A549 (cell line): ENCODE data around the gene RPL19. TPM values are rescaled to one million over a fixed set of nuclear protein-coding genes. Genes with fewer than 3 reads are reported as not detected.
A peak's percentile ranks its signal among the peaks of the same experiment; 100 is the strongest.

ENCODE experiments used
- ATAC-seq, 2 experiments: fragments of 200-7000 bp in 1 of 2; fragments of >200 bp in 1 of 2; cut with Nextera tagmentation in 1 of 2; cut with Tn5 transposase in 1 of 2; 3 replicates each; pipeline versions ENCODE4 v1.8.0 to v1.9.1; 2018 to 2020; ENCODE audit warnings: mild to moderate bottlenecking in 1 of 2, moderate library complexity in 1 of 2
- CTCF ChIA-PET: fragments of 300-600 bp; sonication (Branson Sonifier 250); formaldehyde crosslinking; extraction: SDS; loops from one replicate; lab custom pipeline; 2021; ENCODE audit warnings: antibody characterized with exemption, inconsistent platforms; lab: Yijun Ruan, JAX
- POLR2A ChIA-PET: fragments of 350-600 bp; formaldehyde crosslinking; extraction: SDS; loops from one replicate; lab custom pipeline; 2021; ENCODE audit warnings: antibody characterized with exemption, inconsistent platforms; lab: Yijun Ruan, JAX
- DNase-seq, 2 experiments: peaks; one replicate each; pipeline versions ENCODE4 v3.0.0 to v3.0.0-alpha.2; 2011 to 2016; ENCODE audit warnings: low read depth in 1 of 2, low spot score in 1 of 2
- FAIRE-seq: peaks from 2 replicates; lab custom pipeline; 2011; peaks lifted over from hg19 to GRCh38; lab: Jason Lieb, UNC
- H3K27ac ChIP-seq, 2 experiments: fragments of >200 bp; sonication (Bioruptor Twin); formaldehyde crosslinking; 3 replicates each; pipeline ENCODE4 v1.5.1; 2016 to 2017
- H3K4me1 ChIP-seq: fragments of >200 bp; sonication (Bioruptor Twin); formaldehyde crosslinking; 3 replicates; pipeline ENCODE4 v1.6.1; 2016
- H3K4me2 ChIP-seq: fragments of >200 bp; sonication (Bioruptor Twin); formaldehyde crosslinking; 3 replicates; pipeline ENCODE4 v1.6.1; 2016
- H3K4me3 ChIP-seq: fragments of >200 bp; sonication (Bioruptor Twin); formaldehyde crosslinking; 3 replicates; pipeline ENCODE4 v1.5.1; 2016
- H3K9me3 ChIP-seq: fragments of >200 bp; sonication (Bioruptor Twin); formaldehyde crosslinking; 3 replicates; pipeline ENCODE4 v1.6.1; 2016
- BCL3 ChIP-seq: fragments of >200 bp; sonication (Bioruptor Twin); formaldehyde crosslinking; IDR thresholded peaks from 3 replicates; pipeline ENCODE4 v1.6.1; 2016
- BHLHE40 ChIP-seq: IDR thresholded peaks from 2 replicates; pipeline ENCODE4 v1.6.1; 2012; ENCODE audit warnings: low read depth, low read length, inconsistent platforms
- CHD2 ChIP-seq: fragments of 150-350 bp; IDR thresholded peaks from 2 replicates; pipeline ENCODE4 v1.6.1; 2014; ENCODE audit warnings: low read length; ENCODE audit not compliant: partially characterized antibody
- EHF ChIP-seq: fragments of 250-450 bp; sonication (Bioruptor Pico); IDR thresholded peaks from 2 replicates; pipeline ENCODE4 v1.5.0; 2020; ENCODE audit warnings: mild to moderate bottlenecking
- FOSB ChIP-seq: fragments of 250-450 bp; sonication (Bioruptor Pico); IDR thresholded peaks from 2 replicates; pipeline ENCODE4 v1.5.0; 2020; ENCODE audit warnings: mild to moderate bottlenecking, moderate library complexity
- FOSL2 ChIP-seq, 2 experiments: fragments of 450-650 bp in 1 of 2; fragments of >200 bp in 1 of 2; sonication (Bioruptor Twin) in 1 of 2; formaldehyde crosslinking; IDR thresholded peaks; 2 replicates each; pipeline versions ENCODE4 v1.5.0 to v1.6.1; 2016 to 2020; ENCODE audit warnings: mild to moderate bottlenecking in 1 of 2, moderate library complexity in 1 of 2
- FOXS1 ChIP-seq: fragments of 250-450 bp; sonication (Bioruptor Pico); IDR thresholded peaks from 2 replicates; pipeline ENCODE4 v1.5.0; 2020; ENCODE audit warnings: mild to moderate bottlenecking, moderate library complexity
- HDAC2 ChIP-seq: fragments of 200-600 bp; sonication (generic); IDR thresholded peaks from 2 replicates; pipeline ENCODE4 v1.6.1; 2016
- MAZ ChIP-seq: fragments of 150-350 bp; IDR thresholded peaks from 2 replicates; pipeline ENCODE4 v1.6.1; 2014; ENCODE audit warnings: antibody characterized with exemption, low read depth, low read length, borderline replicate concordance
- PBX3 ChIP-seq: IDR thresholded peaks from 2 replicates; pipeline ENCODE4 v1.6.1; 2012
- RAD21 ChIP-seq, 2 experiments: fragments of >200 bp in 1 of 2; sonication (Bioruptor Twin) in 1 of 2; formaldehyde crosslinking in 1 of 2; IDR thresholded peaks in 1 of 2; conservative IDR thresholded peaks in 1 of 2; 2 replicates in 1 of 2; 3 replicates in 1 of 2; pipeline ENCODE4 v1.6.1; 2012 to 2018; ENCODE audit warnings: inconsistent platforms in 1 of 2
- SMC3 ChIP-seq: fragments of >200 bp; sonication (Bioruptor Twin); formaldehyde crosslinking; IDR thresholded peaks from 3 replicates; pipeline ENCODE4 v1.6.1; 2018; ENCODE audit warnings: inconsistent platforms
- whole genome bisulfite sequencing: methylation state at CpG from one replicate; pipeline ENCODE4 v1.1.6; 2017; ENCODE audit errors: missing lambda C conversion rate; 5-methylcytosine and 5-hydroxymethylcytosine counted together
- polyA plus RNA-seq, 4 experiments: library from polyadenylated mRNA; depleted of rRNA in 3 of 4; stranded (reverse); fragments of >200 nt; fragmentation: RNase III in 1 of 4; extraction: RNeasy Plus Mini Kit Qiagen cat#74134 plus additional on column Dnase treatment in 1 of 4; gene quantifications; 2 replicates in 3 of 4; 3 replicates in 1 of 4; pipeline ENCODE4 v1.2.3, GENCODE V29; 2011 to 2017
- TF ChIP-seq, protein P1 (sequence below): fragments of 250-450 bp; sonication (Bioruptor Pico); IDR thresholded peaks from 2 replicates; pipeline ENCODE4 v1.5.0; 2020; ENCODE audit warnings: low read depth, mild to moderate bottlenecking, moderate library complexity
- TF ChIP-seq, protein P2 (sequence below): fragments of 450-650 bp; IDR thresholded peaks from 2 replicates; pipeline ENCODE4 v1.6.1; 2014; ENCODE audit warnings: antibody characterized with exemption
- TF ChIP-seq, protein P3 (sequence below): fragments of >200 bp; sonication (Bioruptor Twin); formaldehyde crosslinking; IDR thresholded peaks from 3 replicates; pipeline ENCODE4 v1.5.1; 2016

The RPL19 gene
- polyA plus RNA-seq, 2 of the 4 experiments (the other 2 are of a cell fraction), result 2,211 to 2,862 TPM

GRCh38 chr17:39161962-39162361 is 38.1 kb upstream of the RPL19 start:
- H3K9me3 ChIP-seq, result no peaks in the 10 kb centered on the region
- WGBS, result 62% methylated on average over 2 of the region's 2 CpGs
- H3K4me2 ChIP-seq, result no peak overlapping the region
- CTCF ChIA-PET, result interaction anchor here (0.6 to 30.5 kb wide), 8 partner anchors 9 to 194 kb away, joined by 3 to 612 read pairs (median 6); partner anchors contain the start of genes ARL5C and FBXO47
- ATAC-seq (no peak), DNase-seq (no peak), FAIRE-seq (no peak)
- POLR2A ChIA-PET, result no interaction called here
- H3K27ac ChIP-seq, result no peak overlapping the region
- H3K4me3 ChIP-seq, result no peak overlapping the region
- TF ChIP-seq FOSL2 (IDR thresholded peaks at IDR 0.05) (no peak), FOSL2 (CRISPR knock-in tag; IDR thresholded peaks at IDR 0.05) (no peak), FOXS1 (no peak), HDAC2 (no peak), EHF (CRISPR knock-in tag) (no peak), BCL3 (no peak), MAZ (no peak), CHD2 (no peak), RAD21 (conservative IDR thresholded peaks at IDR 0.05 in 1 of 2, IDR thresholded peaks at IDR 0.05 in 1 of 2) (no peak), BHLHE40 (no peak), FOSB (CRISPR knock-in tag) (no peak)
- TF ChIP-seq, protein P1, sequence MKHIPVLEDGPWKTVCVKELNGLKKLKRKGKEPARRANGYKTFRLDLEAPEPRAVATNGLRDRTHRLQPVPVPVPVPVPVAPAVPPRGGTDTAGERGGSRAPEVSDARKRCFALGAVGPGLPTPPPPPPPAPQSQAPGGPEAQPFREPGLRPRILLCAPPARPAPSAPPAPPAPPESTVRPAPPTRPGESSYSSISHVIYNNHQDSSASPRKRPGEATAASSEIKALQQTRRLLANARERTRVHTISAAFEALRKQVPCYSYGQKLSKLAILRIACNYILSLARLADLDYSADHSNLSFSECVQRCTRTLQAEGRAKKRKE (CRISPR knock-in tag), result no peak
- peaks cover 6% of the 10 kb centered on the region; the same call in 2 of the 3 replicates for H3K4me1 ChIP-seq

GRCh38 chr17:39164675-39165143 is 35.4 kb upstream of the RPL19 start:
- 16% methylated on average over 15 of the region's 15 CpGs for WGBS
- peak overlapping the region; percentile 62 for H3K4me2 ChIP-seq
- POLR2A ChIA-PET, result interaction anchor here (0.6 to 1.4 kb wide), 7 partner anchors 10 to 296 kb away, joined by 3 to 10 read pairs (median 5); partner anchors contain the start of genes CACNB1, CDK12, FBXO47 and MED1
- DNase-seq (peak; percentile 91 to 99), ATAC-seq (peak; percentile 81 to 92), FAIRE-seq (no peak)
- CTCF ChIA-PET, result interaction anchor here (0.5 to 30.5 kb wide), 35 partner anchors 9 to 295 kb away, joined by 3 to 612 read pairs (median 5); partner anchors contain the start of genes ARL5C, FBXO47, LASP1 and PLXDC1
- H3K9me3 ChIP-seq, result no peaks in the 10 kb centered on the region
- peak overlapping the region; percentile 16; the same call in 2 of the 3 replicates for H3K4me3 ChIP-seq
- peak overlapping the region in 1 of 2 experiments; percentile 51; a peak in 3 of 6 replicates for H3K27ac ChIP-seq
- peak; percentile 89 for TF ChIP-seq PBX3
- TF ChIP-seq, protein P2, sequence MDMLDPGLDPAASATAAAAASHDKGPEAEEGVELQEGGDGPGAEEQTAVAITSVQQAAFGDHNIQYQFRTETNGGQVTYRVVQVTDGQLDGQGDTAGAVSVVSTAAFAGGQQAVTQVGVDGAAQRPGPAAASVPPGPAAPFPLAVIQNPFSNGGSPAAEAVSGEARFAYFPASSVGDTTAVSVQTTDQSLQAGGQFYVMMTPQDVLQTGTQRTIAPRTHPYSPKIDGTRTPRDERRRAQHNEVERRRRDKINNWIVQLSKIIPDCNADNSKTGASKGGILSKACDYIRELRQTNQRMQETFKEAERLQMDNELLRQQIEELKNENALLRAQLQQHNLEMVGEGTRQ, result no peak
- TF ChIP-seq BHLHE40, result no peak
- TF ChIP-seq RAD21 (conservative IDR thresholded peaks at IDR 0.05 in 1 of 2, IDR thresholded peaks at IDR 0.05 in 1 of 2), result peak; percentile 42 to 61; a peak in 3 of 5 replicates
- TF ChIP-seq, protein P3, sequence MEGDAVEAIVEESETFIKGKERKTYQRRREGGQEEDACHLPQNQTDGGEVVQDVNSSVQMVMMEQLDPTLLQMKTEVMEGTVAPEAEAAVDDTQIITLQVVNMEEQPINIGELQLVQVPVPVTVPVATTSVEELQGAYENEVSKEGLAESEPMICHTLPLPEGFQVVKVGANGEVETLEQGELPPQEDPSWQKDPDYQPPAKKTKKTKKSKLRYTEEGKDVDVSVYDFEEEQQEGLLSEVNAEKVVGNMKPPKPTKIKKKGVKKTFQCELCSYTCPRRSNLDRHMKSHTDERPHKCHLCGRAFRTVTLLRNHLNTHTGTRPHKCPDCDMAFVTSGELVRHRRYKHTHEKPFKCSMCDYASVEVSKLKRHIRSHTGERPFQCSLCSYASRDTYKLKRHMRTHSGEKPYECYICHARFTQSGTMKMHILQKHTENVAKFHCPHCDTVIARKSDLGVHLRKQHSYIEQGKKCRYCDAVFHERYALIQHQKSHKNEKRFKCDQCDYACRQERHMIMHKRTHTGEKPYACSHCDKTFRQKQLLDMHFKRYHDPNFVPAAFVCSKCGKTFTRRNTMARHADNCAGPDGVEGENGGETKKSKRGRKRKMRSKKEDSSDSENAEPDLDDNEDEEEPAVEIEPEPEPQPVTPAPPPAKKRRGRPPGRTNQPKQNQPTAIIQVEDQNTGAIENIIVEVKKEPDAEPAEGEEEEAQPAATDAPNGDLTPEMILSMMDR, result peak; percentile 84
- TF ChIP-seq SMC3, result peak; percentile 59
- H3K4me1 ChIP-seq, result peaks cover 6% of the 10 kb centered on the region; the same call in 2 of the 3 replicates
